Osteoblast (primary cell): ENCODE results near the gene SLC24A3. TPM values are rescaled to one million over a fixed set of nuclear protein-coding genes. Genes with fewer than 3 reads are reported as not detected.
"Not testable (repeated sequence)": the region's sequence is repeated elsewhere in the genome, so short reads cannot be mapped to it uniquely, and the experiment has no call there.

Experiments
- DNase-seq: peaks from one replicate; pipeline ENCODE4 v3.0.0; 2011; ENCODE audit warnings: low spot score, mixed read lengths; ENCODE audit not compliant: insufficient read length; ENCODE audit errors: missing footprints
- H2AFZ ChIP-seq: 2 replicates; pipeline ENCODE4 v1.6.0; 2011; ENCODE audit warnings: mild to moderate bottlenecking, low read length
- H3K27ac ChIP-seq: 2 replicates; pipeline ENCODE4 v1.5.1; 2011; ENCODE audit warnings: mild to moderate bottlenecking, low read depth, low read length, moderate library complexity
- H3K27me3 ChIP-seq: 2 replicates; pipeline ENCODE4 v1.6.0; 2012; ENCODE audit warnings: mild to moderate bottlenecking, control low read depth, inconsistent platforms, low read length, moderate library complexity; ENCODE audit not compliant: insufficient read depth
- H3K36me3 ChIP-seq: 2 replicates; pipeline ENCODE4 v1.5.1; 2011; ENCODE audit warnings: mild to moderate bottlenecking, low read length, control low read depth, moderate library complexity; ENCODE audit not compliant: insufficient read depth
- H3K4me1 ChIP-seq: 2 replicates; pipeline ENCODE4 v1.5.1; 2011; ENCODE audit warnings: mild to moderate bottlenecking, low read length, control low read depth, moderate library complexity; ENCODE audit not compliant: insufficient read depth
- H3K4me2 ChIP-seq: 2 replicates; pipeline ENCODE4 v1.6.0; 2011; ENCODE audit warnings: mild to moderate bottlenecking, low read length; ENCODE audit not compliant: insufficient read depth
- H3K4me3 ChIP-seq: fragments of 200-600 bp; sonication (generic); 3 replicates; pipeline ENCODE4 v1.5.1; 2012; ENCODE audit warnings: mild to moderate bottlenecking, low read length, inconsistent platforms; ENCODE audit not compliant: insufficient read depth
- H3K79me2 ChIP-seq: 2 replicates; pipeline ENCODE4 v1.6.0; 2012; ENCODE audit warnings: mild to moderate bottlenecking, low read length, control low read depth, inconsistent platforms; ENCODE audit not compliant: insufficient read depth
- H3K9me3 ChIP-seq: 2 replicates; pipeline ENCODE4 v1.5.1; 2011; ENCODE audit warnings: low read depth, low read length, control low read depth
- H4K20me1 ChIP-seq: 2 replicates; pipeline ENCODE4 v1.6.0; 2012; ENCODE audit warnings: mild to moderate bottlenecking, low read length, control low read depth; ENCODE audit not compliant: insufficient read depth
- CTCF ChIP-seq: IDR thresholded peaks from 2 replicates; pipeline ENCODE4 v1.5.1; 2011; ENCODE audit warnings: mild to moderate bottlenecking, low read depth, low read length, moderate library complexity; ENCODE audit errors: extremely low read depth
- total RNA-seq: library from RNA; depleted of rRNA; stranded (reverse); fragments of >200 nt; gene quantifications from 2 replicates; pipeline ENCODE4 v1.2.3, GENCODE V29; 2012

SLC24A3 gene
- total RNA-seq, 1 donor: 1.1 TPM

GRCh38 chr20:19628570-19629134 is 416.2 kb downstream of the SLC24A3 start:
- Histone ChIP-seq H3K36me3 (no peaks in the 10 kb centered on the region), H3K27me3 (no peaks in the 10 kb centered on the region), H3K4me2 (no peak overlapping the region), H2AFZ (no peak overlapping the region), H3K4me1 (no peaks in the 10 kb centered on the region), H4K20me1 (no peaks in the 10 kb centered on the region), H3K79me2 (no peaks in the 10 kb centered on the region), H3K27ac (no peak overlapping the region), H3K4me3 (no peak overlapping the region), H3K9me3 (no peaks in the 10 kb centered on the region)
- no peak for DNase-seq
- TF ChIP-seq CTCF: peak; percentile 81

GRCh38 chr20:19631410-19631809 is 419.0 kb downstream of the SLC24A3 start:
- no peak for TF ChIP-seq CTCF

GRCh38 chr20:19633985-19634384 is 421.5 kb downstream of the SLC24A3 start:
- H2AFZ ChIP-seq: no peak overlapping the region
- no peak overlapping the region for H3K4me2 ChIP-seq
- H4K20me1 ChIP-seq: no peaks in the 10 kb centered on the region
- TF ChIP-seq CTCF: no peak
- H3K27ac ChIP-seq: no peak overlapping the region
- no peaks in the 10 kb centered on the region for H3K27me3 ChIP-seq
- no peaks in the 10 kb centered on the region for H3K36me3 ChIP-seq
- H3K9me3 ChIP-seq: no peaks in the 10 kb centered on the region
- H3K4me1 ChIP-seq: no peaks in the 10 kb centered on the region
- peak; percentile 74 for DNase-seq
- H3K79me2 ChIP-seq: no peaks in the 10 kb centered on the region
- no peak overlapping the region for H3K4me3 ChIP-seq

More at GRCh38 chr20:19631410-19631809, 419.0 kb downstream of the SLC24A3 start:
- no peaks in the 10 kb centered on the region for H3K9me3 ChIP-seq
- no peak for DNase-seq
- H2AFZ ChIP-seq: no peak overlapping the region
- H3K4me3 ChIP-seq: no peak overlapping the region
- H3K79me2 ChIP-seq: no peaks in the 10 kb centered on the region
- H3K27me3 ChIP-seq: no peaks in the 10 kb centered on the region
- H3K36me3 ChIP-seq: no peaks in the 10 kb centered on the region
- H3K4me2 ChIP-seq: no peak overlapping the region
- H4K20me1 ChIP-seq: no peaks in the 10 kb centered on the region
- no peaks in the 10 kb centered on the region for H3K4me1 ChIP-seq
- no peak overlapping the region for H3K27ac ChIP-seq

GRCh38 chr20:19639471-19640045 is 427.1 kb downstream of the SLC24A3 start:
- DNase-seq, H3K79me2 ChIP-seq, H3K36me3 ChIP-seq, H3K27me3 ChIP-seq, H4K20me1 ChIP-seq, H3K4me2 ChIP-seq, H3K4me3 ChIP-seq, H3K27ac ChIP-seq, H3K4me1 ChIP-seq, H2AFZ ChIP-seq, H3K9me3 ChIP-seq: not testable (repeated sequence)
